ENCODE measurements around the gene MAGEA10.
"Not testable (repeated sequence)": the region's sequence is repeated elsewhere in the genome, so short reads cannot be mapped to it uniquely, and the experiment has no call there.

The MAGEA10 gene

GRCh38 chrX:152138388-152138784 is at the start of gene MAGEA10:
Gene MAGEA10, minus strand, starts transcription at chrX:152138577. Its CDS starts 2,957 bp downstream, at chrX:152135620.
- DNase-seq: no peak

GRCh38 chrX:152177497-152178269 is 39.3 kb upstream of the MAGEA10 start:
- no peak for DNase-seq

GRCh38 chrX:152177052-152177451 is 38.7 kb upstream of the MAGEA10 start:
- DNase-seq: no peak

- not testable (repeated sequence) for DNase-seq
Measured at GRCh38 chrX:152175892-152176291, 37.5 kb upstream of the MAGEA10 start.

GRCh38 chrX:152173923-152174322 is 35.5 kb upstream of the MAGEA10 start:
- not testable (repeated sequence) for DNase-seq

- no peak for DNase-seq
Measured at GRCh38 chrX:152170621-152171020, 32.2 kb upstream of the MAGEA10 start.

GRCh38 chrX:152165033-152165743 is 26.8 kb upstream of the MAGEA10 start:
- no peak for DNase-seq

GRCh38 chrX:152157042-152157441 is 18.7 kb upstream of the MAGEA10 start:
- no peak for DNase-seq

- DNase-seq: no peak
Measured at GRCh38 chrX:152155766-152156310, 17.5 kb upstream of the MAGEA10 start.

GRCh38 chrX:152154050-152154449 is 15.7 kb upstream of the MAGEA10 start:
- no peak for DNase-seq

- DNase-seq: no peak
Measured at GRCh38 chrX:152151256-152151655, 12.9 kb upstream of the MAGEA10 start.

- no peak for DNase-seq
Measured at GRCh38 chrX:152149648-152150047, 11.3 kb upstream of the MAGEA10 start.

GRCh38 chrX:152139589-152139988 is 1.2 kb upstream of the MAGEA10 start:
- no peak for DNase-seq

- no peak for DNase-seq
Measured at GRCh38 chrX:152137771-152138387, 498 bp downstream of the MAGEA10 start.

GRCh38 chrX:152136312-152136711 is 2.1 kb downstream of the MAGEA10 start:
- DNase-seq: no peak

- no peak for DNase-seq
Measured at GRCh38 chrX:152131525-152131924, 6.9 kb downstream of the MAGEA10 start.

- DNase-seq: not testable (repeated sequence)
Measured at GRCh38 chrX:152129069-152129844, 9.1 kb downstream of the MAGEA10 start.

- no peak for DNase-seq
Measured at GRCh38 chrX:152117305-152117704, 21.1 kb downstream of the MAGEA10 start.

GRCh38 chrX:152108527-152108926 is 29.9 kb downstream of the MAGEA10 start:
- DNase-seq: no peak

GRCh38 chrX:152103866-152104265 is 34.5 kb downstream of the MAGEA10 start:
- DNase-seq: no peak

GRCh38 chrX:152086141-152086540 is 52.2 kb downstream of the MAGEA10 start:
- no peak for DNase-seq

All from NCI-H2171 treated with DMSO at 0.1 percent for 48 hours (cell line).